ENCODE data around the gene IPO5.

DNA sequence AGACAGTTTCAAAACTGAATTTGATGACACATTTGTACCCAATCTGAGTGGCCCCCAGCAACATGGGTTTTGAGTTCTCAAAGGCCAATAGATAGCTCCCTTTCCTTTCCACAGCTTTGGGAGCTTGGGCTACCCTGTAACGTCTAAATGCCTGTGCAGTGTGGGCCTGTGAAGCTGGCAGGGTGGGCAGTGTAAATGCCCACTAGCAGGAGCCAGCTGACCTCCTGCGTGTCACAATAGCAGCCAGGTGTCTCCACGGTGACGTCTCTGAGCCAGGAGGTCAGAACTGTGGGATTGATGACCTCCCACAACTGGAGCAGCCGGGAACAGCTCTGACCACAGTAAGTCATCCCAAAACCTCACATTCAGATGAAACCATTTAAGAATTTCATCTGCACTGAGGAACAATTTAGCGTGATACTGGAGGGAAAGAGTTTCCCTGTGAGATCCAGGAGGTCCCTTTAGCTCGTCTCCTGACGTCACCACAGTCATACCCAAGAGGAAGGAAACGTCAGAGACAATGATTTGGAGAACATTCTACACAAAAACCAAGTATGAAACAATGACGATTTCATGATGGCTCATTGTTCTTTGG, at the start of gene IPO5:
- TF ChIP-seq CTCF (IDR thresholded peaks at IDR 0.05; ENCODE audit: borderline replicate concordance, extremely low read depth, low read length, poor library complexity, severe bottlenecking) (no peak), EZH2 (IDR thresholded peaks at IDR 0.05; ENCODE audit: borderline replicate concordance, low read depth, low read length, severe bottlenecking) (no peak)
